ENCODE measurements around the gene CEP57L1.
A peak's percentile ranks its signal among the peaks of the same experiment; 100 is the strongest.

CEP57L1 gene

DNA sequence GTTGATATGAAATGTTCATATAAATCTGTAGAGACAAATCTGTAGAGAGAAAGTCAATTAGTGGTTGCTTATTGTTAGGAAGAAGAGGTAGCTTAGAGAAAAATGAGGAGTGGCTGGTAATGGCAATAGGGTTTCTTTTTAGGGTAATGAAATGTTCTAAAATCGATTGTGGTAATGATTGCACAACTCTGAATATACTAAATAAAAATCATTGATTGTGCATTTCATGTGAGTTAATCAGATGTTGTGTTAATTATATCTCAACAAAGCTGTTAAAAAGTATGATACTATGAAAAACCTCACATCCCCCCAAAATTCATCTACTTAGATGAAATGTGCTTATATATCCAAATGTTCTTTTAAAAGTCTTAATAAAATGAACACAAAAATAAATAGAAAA, 84.2 kb downstream of the CEP57L1 start:
- in situ Hi-C loops (cut with HindIII; ENCODE audit: low sequenced_read_pairs): no loop called here
- no peak for TF ChIP-seq CTCF (IDR thresholded peaks at IDR 0.05; ENCODE audit: low read depth, low read length)
- DNase-seq (ENCODE audit: low read depth, low spot score): no peak

GRCh38 chr6:109182578-109182977, 87.3 kb downstream of the CEP57L1 start:
- TF ChIP-seq CTCF (IDR thresholded peaks at IDR 0.05; ENCODE audit: low read depth, low read length): no peak
- in situ Hi-C loops (cut with HindIII; ENCODE audit: low sequenced_read_pairs): no loop called here
- no peak for DNase-seq (ENCODE audit: low read depth, low spot score)
- H3K4me3 ChIP-seq (ENCODE audit: low read depth, low read length): no peak overlapping the region

More for the DNA sequence above, 84.2 kb downstream of the CEP57L1 start:
- H3K4me3 ChIP-seq (ENCODE audit: low read depth, low read length): no peak overlapping the region

DNA sequence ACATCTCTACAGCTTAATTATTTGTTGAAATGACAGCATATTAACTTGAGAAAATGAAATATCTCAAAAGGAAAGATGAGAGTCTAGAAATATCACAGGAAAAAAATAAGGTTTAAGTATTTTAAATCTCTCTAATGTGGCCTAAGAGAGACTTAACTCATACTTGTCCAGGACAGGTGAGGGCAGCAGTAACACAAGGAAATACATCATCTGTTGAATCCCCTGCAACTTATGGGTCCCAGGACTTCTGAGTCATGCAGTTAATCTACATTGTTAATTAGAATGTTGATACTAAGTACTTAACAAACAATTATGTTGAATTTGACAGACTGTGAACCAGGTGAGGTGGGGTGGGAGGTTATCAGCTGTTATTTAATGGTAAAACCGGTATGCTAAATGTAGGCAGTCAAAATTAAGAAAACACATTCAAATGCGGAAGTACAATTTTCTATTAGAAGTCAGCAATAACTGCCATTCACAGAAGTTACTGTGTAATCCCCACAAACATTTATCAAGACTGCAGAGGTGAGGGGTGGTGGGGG, 87.9 kb downstream of the CEP57L1 start:
- no peak for DNase-seq (ENCODE audit: low read depth, low spot score)
- no peak for TF ChIP-seq CTCF (IDR thresholded peaks at IDR 0.05; ENCODE audit: low read depth, low read length)
- in situ Hi-C loops (cut with HindIII; ENCODE audit: low sequenced_read_pairs): no loop called here
- no peak overlapping the region for H3K4me3 ChIP-seq (ENCODE audit: low read depth, low read length)

DNA sequence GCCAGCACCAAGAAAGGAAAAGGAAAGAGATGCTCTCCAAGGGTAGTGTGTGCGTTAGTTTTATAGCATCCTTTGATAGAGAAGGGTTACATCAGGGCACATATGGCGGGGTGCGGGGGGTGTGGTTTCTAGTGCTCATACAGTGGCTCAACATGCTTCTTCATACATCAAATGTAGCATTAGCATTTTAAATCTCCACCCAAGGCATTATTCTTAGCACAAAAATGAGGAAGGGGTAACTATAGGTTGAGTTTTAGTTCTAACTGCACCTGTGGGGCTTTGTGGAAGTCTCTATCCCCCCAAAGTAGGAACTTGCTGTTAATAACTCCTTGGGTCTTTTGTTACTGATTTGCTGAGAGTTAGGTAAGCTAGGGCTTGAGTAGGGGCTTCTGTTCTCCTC, 89.3 kb downstream of the CEP57L1 start:
- TF ChIP-seq CTCF (IDR thresholded peaks at IDR 0.05; ENCODE audit: low read depth, low read length): no peak
- DNase-seq (ENCODE audit: low read depth, low spot score): no peak
- in situ Hi-C loops (cut with HindIII; ENCODE audit: low sequenced_read_pairs): no loop called here
- no peak overlapping the region for H3K4me3 ChIP-seq (ENCODE audit: low read depth, low read length)

DNA sequence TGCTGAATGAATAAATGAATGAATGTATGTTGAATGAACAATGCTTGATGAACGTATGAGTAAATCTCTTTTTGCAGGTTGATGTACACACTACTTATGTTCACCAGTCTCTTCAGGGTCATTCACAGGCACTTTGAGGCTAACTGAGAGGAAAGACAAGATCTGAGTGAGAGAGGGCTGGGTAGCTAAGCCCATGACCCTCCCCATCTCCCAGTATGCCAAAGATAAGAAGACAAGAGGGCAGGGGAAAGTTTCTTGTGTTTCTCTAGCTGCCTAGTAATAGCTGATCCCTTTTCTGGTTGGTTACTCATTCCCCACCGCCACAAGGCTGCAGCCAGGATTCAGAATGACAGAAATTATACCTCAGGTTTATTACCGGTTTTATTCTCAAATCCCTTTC, 90.7 kb downstream of the CEP57L1 start:
- in situ Hi-C loops (cut with HindIII; ENCODE audit: low sequenced_read_pairs): no loop called here
- no peak for TF ChIP-seq CTCF (IDR thresholded peaks at IDR 0.05; ENCODE audit: low read depth, low read length)
- no peak overlapping the region for H3K4me3 ChIP-seq (ENCODE audit: low read depth, low read length)
- DNase-seq (ENCODE audit: low read depth, low spot score): no peak

DNA sequence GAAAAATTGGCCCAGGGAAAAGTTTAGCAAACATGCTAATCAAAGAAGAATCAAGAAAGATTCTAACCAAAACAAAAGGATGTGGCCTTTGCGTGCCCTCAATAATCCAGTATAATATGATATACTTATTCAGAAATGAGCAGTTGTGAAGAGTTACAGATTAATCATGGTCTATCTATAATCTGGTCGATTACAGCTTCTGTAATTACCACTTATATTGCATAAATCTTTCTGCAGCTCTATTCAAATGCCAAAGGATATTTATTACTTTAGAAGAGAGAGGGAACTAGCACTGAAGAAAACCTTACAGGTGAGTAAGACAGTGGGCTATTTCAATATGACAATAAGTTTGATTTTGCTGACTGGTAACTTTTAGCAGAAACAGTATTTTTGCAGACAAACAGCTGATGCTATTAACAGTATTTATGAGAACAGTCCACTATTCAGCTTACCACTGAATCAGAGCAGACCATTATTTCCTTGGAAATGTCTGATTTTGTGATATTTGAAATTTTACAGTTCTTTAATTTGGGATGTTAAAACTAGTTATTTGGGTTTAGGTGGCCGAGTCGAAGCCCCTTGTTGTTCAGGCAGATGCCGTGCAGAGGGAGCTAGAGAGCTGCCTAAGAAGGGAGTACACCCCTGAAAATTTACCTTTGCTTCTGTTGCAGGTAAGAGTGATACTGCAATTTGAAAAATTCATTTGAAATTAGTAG, 92.2 kb downstream of the CEP57L1 start:
- in situ Hi-C loops (cut with HindIII; ENCODE audit: low sequenced_read_pairs): no loop called here
- TF ChIP-seq CTCF (IDR thresholded peaks at IDR 0.05; ENCODE audit: low read depth, low read length): peak; percentile 93
- H3K4me3 ChIP-seq (ENCODE audit: low read depth, low read length): no peak overlapping the region
- DNase-seq (ENCODE audit: low read depth, low spot score): peak; percentile 42

Measured in astrocyte of the spinal cord (primary cell).